ENCODE data around the gene ZMAT2. TPM values are rescaled to one million over a fixed set of nuclear protein-coding genes. Genes with fewer than 3 reads are reported as not detected.
"Not testable (repeated sequence)": the region's sequence is repeated elsewhere in the genome, so short reads cannot be mapped to it uniquely, and the experiment has no call there.

ZMAT2 gene
- total RNA-seq, 1 experiment from 2014 or later, result 29.3 TPM

DNA sequence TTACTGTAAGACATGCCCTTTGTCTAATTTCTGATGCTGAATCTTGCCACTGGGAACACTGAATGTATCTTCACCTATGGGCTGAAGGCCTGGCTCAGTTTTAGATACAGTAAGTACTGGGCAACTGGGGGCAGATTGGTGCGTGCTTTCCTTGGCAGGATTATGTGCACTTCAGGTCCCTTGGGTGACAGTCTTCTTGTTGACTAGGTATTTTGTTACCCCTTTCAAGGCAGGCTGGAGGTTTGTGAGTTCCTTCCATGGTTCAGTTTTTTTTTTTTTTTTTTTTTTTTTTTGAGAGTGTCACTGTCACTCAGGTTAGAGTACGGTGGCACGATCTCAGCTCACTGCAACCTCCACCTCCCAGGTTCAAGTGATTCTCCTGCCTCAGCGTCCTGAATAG, 7.6 kb downstream of the ZMAT2 start:
- DNase-seq (ENCODE audit: low spot score), result no peak

DNA sequence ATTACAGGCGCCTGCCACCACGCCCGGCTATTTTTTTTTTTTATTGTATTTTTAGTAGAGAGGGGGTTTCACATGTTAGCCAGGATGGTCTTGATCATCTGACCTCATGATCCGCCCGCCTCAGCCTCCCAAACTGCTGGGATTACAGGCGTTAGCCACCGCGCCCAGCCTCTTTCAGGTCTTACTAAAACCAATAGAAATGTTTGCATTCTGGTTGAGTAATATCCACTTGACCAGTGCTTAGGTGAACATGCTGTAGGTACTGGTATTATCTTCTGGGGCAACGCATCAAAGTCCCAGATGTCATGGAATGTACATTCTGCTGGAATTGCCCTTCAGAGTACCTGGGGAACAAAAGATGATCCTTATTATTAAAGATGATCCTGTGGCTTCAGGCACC, 8.5 kb downstream of the ZMAT2 start:
- DNase-seq (ENCODE audit: low spot score), result not testable (repeated sequence)

DNA sequence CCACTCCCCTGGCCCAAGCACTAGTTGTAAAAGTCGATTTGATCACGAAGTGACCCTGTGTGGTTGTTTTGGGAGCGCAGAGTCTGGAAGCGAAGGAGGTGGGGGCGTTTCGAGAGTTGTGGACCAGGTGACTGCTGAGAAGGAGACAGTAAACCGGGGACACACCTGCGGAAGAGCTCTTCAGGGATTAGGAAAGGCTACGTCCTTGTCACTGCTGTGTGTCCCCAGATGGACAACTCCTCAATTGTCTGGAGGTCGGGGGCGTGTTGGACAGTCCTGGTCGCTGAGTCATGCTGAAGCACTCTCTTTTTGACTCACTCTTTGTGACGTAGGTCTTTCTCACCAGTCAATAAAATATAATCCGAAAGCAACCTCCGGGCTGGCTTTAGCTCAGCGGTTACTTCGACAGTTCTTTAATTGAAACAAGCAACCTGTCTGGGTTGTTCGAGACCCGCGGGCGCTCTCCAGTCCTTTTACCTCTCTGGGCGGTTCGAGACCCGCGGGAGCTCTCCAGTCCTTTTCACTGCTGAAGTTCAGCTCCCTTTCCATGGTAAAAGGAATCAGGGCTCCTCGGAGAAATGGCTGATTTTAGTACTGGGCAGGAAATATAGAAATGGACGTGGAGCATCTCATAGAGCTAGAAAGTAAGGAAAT, 10.8 kb downstream of the ZMAT2 start:
- DNase-seq (ENCODE audit: low spot score), result peak; percentile 99

DNA sequence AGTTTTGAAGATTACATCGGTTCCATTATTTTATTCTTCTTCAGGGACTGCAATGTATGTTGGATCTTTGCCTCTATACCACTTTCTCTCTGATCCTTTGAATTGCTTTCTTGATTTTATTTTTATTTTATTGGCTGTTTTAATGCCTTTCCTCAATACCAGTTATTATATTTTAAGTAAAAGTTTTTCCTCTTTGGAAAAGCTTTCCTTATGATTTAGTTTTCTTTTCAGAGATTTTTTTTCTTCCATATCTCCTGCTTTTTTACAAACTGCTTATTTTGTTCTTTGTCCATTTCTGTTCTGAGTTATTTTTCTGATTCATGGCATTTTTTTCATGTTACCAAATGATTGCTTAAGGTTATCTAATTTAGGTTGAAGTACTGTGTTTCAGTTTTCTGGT, 11.5 kb downstream of the ZMAT2 start:
- no peak for DNase-seq (ENCODE audit: low spot score)

DNA sequence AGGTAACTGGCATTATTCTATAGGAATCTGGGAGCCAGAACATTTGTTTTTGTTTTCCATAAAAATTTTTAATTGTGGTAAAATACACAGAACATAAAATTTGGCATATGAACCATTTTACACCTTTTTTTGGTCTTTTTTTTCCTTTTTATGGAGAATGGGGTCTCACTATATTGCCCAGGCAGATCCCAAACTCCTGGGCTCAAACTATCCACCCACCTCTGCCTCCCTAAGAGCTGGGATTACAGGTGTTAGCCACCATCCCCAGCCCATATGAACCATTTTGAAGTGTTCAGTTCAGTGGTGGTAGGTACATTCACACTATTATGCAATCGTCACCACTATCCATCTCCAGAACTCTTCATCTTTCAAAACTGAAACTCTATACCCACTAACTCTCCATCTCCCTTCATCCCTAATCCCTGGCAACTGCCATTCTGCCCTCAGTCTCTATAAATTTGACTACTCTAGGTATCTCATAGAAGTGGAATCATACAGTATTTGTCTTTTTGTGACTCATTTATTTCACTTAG, 13.4 kb downstream of the ZMAT2 start:
- DNase-seq (ENCODE audit: low spot score), result no peak

DNA sequence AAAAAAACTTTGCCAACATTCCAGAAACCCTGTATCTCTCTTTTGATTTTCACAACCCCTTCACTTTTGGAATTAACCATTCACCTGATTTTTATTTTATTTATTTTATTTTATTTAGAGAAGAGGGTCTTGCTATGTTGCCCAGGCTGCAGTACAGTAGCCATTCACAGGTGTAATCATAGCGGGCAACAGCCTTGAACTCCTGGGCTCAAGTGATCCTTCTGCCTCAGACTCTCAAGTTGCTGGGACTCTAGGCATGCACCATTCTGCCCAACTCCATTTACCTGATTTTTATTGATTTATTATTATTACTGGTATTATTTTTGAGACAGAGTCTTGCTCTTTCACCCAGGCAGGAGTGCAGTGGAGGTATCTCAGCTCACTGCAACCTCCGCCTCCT, 16.0 kb downstream of the ZMAT2 start:
- not testable (repeated sequence) for DNase-seq (ENCODE audit: low spot score)

DNA sequence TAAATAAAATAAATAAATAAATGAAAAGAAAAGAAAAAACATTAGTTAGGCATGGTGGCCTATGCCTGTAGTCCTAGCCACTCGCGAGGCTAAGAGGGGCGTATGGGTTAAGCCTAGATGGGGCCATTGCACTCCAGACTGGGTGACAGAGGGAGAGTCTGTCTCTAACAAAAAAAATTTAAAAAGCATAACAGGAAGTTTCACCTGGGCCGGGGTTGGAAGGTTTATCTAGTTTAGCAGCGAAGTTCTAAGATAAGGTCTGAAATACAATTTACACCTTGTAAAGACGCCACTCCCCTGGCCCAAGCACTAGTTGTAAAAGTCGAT, 18.0 kb downstream of the ZMAT2 start:
- no peak for DNase-seq (ENCODE audit: low spot score)

DNA sequence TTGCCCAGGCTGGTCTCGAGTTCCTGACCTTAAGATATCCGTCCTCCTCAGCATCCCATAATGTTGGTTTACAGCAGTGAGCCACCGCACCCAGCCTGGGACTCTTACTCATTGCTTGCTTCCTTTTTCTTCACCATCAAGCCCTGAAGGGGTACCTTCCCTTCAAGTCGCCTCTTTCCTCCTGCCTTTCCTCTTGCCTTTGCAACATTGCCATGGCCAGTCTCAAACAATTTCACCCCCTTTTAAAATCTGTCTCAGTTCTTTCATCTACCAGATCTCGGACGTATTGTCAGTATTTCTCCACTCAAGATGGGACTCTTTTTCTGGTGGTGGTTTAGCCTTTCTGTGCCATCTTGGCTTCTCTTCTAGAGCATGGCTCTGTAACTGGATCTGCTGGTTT, 20.5 kb downstream of the ZMAT2 start:
- not testable (repeated sequence) for DNase-seq (ENCODE audit: low spot score)

DNA sequence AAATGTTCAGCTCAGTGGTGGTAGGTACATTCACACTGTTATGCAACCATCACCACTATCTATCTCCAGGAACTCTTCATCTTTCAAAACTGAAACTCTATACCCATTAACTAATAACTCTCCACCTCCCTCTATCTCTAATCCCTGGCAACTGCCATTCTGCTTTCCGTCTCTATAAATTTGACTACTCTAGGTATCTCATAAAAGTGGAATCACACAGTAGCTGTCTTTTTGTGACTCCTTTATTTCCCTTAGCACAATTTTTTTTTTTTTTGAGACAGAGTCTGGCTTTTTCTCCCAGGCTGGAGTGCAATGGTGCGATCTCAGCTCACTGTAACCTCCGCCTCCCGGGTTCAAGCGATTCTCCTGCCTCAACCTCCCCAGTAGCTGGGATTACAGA, 21.1 kb downstream of the ZMAT2 start:
- DNase-seq (ENCODE audit: low spot score), result not testable (repeated sequence)

DNA sequence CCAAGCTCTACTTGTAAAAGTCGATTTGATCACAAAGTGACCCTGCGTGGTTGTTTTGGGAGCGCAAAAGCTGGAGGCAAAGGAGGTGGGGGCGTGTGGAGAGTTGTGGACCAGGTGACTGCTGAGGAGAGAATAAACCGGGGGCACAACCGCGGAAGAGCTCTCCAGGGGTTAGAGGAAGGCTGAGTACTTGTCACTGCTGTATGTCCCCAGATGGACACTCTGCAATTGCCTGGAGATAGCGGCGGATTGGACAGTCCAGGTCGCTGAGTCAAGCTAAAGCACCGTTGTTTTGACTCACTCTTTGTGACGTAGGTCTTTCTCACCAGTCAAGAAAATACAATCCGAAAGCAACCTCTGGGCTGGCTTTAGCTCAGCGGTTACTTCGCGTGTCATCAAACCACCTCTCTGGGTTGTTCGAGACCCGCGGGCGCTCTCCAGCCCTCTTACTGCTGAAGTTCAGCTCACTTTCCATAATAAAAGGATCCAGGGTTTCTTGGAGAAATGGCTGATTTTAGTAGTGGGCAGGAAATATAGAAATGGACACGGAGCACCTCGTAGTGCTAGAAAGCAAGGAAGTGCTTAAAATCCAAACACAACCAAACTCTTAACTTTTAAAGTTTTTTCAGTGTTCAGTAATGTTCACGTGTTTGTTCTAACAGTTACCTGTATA, 25.7 kb downstream of the ZMAT2 start:
- peak; percentile 70 for DNase-seq (ENCODE audit: low spot score)

DNA sequence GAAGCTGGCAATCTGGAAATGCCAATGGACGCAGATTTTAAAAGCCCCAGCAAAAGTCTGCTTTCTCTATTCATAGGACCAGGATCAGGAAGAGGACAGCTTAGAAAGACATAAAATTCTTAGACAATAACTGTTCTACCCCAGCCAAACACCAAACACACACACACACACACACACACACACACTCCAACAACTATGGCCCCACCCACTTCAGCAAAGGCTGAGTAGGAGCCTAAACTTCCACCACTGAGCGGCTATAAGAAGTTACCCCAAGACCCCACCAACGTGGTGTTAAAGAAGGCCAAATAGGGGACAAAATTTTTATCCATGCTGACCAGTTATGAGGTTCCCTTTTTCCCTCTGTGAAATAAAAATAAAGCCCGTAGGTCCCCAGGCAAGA, 32.9 kb downstream of the ZMAT2 start:
- DNase-seq (ENCODE audit: low spot score), result no peak

DNA sequence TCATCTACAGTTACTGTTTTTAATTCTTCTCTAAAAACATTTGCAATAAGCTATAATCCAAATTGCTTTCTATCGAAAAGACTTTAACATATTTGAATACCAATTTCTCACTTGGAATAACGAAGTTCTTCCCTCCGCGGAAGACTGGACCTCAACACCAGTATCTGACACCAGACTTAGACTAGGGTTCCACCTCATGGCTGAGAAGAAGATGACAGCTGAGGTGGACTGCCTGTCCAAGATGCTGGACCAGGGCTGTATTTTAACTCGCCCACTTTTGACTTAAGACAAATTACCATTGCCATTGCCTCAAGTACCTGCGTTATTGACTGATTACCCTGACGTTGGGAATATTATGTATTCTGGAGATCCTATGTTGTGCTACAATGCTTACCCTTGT, 34.1 kb downstream of the ZMAT2 start:
- DNase-seq (ENCODE audit: low spot score), result peak; percentile 36

DNA sequence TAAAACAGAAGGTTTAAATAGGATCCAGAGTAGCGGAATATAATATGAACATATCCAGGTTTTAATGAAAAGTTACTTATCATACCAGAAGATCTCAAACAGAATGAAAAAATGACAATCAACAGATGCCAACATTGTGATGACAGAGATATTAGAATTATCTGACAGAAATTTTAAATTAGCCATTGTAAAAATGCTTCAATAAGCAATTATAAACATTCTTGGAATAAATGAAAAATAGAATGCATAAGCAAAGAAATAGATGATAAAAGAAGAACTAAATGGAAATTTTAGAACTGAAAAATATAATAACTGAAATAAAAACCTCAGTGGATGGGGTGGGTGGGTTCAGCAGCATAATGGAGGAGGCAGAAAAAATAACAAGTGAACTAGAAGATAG, 37.2 kb downstream of the ZMAT2 start:
- no peak for DNase-seq (ENCODE audit: low spot score)

DNA sequence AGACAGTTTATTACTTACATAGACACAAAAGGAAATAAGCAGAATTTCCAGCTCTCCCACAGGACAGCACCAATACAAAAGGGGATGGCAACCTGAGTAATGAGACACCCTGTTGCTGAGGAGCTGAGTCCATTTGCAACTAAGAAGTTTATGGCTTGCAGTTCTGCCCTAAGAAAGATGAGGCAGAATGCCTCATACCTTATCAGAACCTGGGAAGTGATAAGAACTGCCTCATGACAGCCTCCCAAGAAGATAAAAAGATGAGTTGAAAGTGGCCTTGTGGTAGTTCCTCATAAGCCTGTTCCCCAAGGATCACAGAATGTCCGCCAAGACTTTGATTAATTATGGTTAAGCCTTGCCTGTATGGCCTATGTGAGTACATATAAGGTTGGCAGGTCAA, 41.7 kb downstream of the ZMAT2 start:
- no peak for DNase-seq (ENCODE audit: low spot score)

DNA sequence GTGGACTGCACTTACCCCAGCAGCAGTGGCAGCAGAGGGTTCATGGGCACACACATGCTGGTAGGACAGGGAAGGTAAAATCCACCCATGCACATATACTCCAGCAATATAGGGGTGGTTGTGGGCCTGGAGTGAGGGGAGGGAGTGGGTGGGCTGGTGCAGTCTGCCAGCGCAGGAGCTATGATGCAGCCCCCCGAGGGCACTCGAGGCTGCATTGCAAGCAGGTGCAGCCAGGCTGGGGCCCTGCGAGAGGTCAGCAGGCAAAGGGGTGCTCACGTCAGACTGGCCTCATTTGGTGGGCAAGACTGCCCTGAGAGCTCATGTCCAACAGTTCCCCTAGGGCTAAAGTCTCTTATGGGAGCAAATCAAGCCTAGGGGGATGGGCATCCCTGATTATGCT, 53.3 kb downstream of the ZMAT2 start:
- DNase-seq (ENCODE audit: low spot score), result no peak

Small RNA genes within 50 kb of the gene (small RNA-seq; reads per million reads assigned to genes)
- gene VTRNA1-1, result 7.7 reads per million, percentile 86 among the genes with 10 or more reads in this experiment
- 3.0 reads per million, percentile 75 among the genes with 10 or more reads in this experiment for gene VTRNA1-2
- gene VTRNA1-3, result not detected

Other genes starting within 250 kb of the ZMAT2 start
- gene EIF4EBP3, start 152.8 kb upstream of the ZMAT2 start, total RNA-seq (2014; rRNA removed; shearing (Covaris generic)), result 3.0 and 6.5 TPM in 2 replicates
- 53.1 and 61.3 TPM in 2 replicates for gene SRA1, start 143.0 kb upstream of the ZMAT2 start, total RNA-seq (2014; rRNA removed; shearing (Covaris generic))
- 12.1 and 19.5 TPM in 2 replicates for gene APBB3, start 135.8 kb upstream of the ZMAT2 start, total RNA-seq (2014; rRNA removed; shearing (Covaris generic))
- gene SLC35A4, start 135.6 kb upstream of the ZMAT2 start, total RNA-seq (2014; rRNA removed; shearing (Covaris generic)), result 29.9 and 30.2 TPM in 2 replicates
- gene CD14, start 67.3 kb upstream of the ZMAT2 start, total RNA-seq (2014; rRNA removed; shearing (Covaris generic)), result 8.0 and 12.2 TPM in 2 replicates
- gene TMCO6, start 61.0 kb upstream of the ZMAT2 start, total RNA-seq (2014; rRNA removed; shearing (Covaris generic)), result 39.5 and 52.2 TPM in 2 replicates
- gene NDUFA2, start 52.8 kb upstream of the ZMAT2 start, total RNA-seq (2014; rRNA removed; shearing (Covaris generic)), result 112 and 134 TPM in 2 replicates
- gene IK, start 52.6 kb upstream of the ZMAT2 start, total RNA-seq (2014; rRNA removed; shearing (Covaris generic)), result 48.3 and 62.7 TPM in 2 replicates
- 39.1 and 45.8 TPM in 2 replicates for gene WDR55, start 35.5 kb upstream of the ZMAT2 start, total RNA-seq (2014; rRNA removed; shearing (Covaris generic))
- gene DND1, start 26.9 kb upstream of the ZMAT2 start, total RNA-seq (2014; rRNA removed; shearing (Covaris generic)), result 2.7 and 2.9 TPM in 2 replicates
- gene HARS1, start 9.1 kb upstream of the ZMAT2 start, total RNA-seq (2014; rRNA removed; shearing (Covaris generic)), result 70.2 and 70.8 TPM in 2 replicates
- gene HARS2, start 9.0 kb upstream of the ZMAT2 start, total RNA-seq (2014; rRNA removed; shearing (Covaris generic)), result 20.4 and 24.0 TPM in 2 replicates
- not detected in 2 replicates for gene PCDHA1, start 85.7 kb downstream of the ZMAT2 start, total RNA-seq (2014; rRNA removed; shearing (Covaris generic))
- 0.05 TPM in 1 of 2 replicates, not detected in the other for gene PCDHA2, start 94.4 kb downstream of the ZMAT2 start, total RNA-seq (2014; rRNA removed; shearing (Covaris generic))
- not detected in 2 replicates for gene PCDHA3, start 100.6 kb downstream of the ZMAT2 start, total RNA-seq (2014; rRNA removed; shearing (Covaris generic))
- gene PCDHA4, start 106.6 kb downstream of the ZMAT2 start, total RNA-seq (2014; rRNA removed; shearing (Covaris generic)), result not detected in 2 replicates
- gene PCDHA5, start 121.2 kb downstream of the ZMAT2 start, total RNA-seq (2014; rRNA removed; shearing (Covaris generic)), result not detected in 2 replicates
- not detected in 2 replicates for gene PCDHA6, start 127.5 kb downstream of the ZMAT2 start, total RNA-seq (2014; rRNA removed; shearing (Covaris generic))
- gene PCDHA7, start 133.8 kb downstream of the ZMAT2 start, total RNA-seq (2014; rRNA removed; shearing (Covaris generic)), result not detected in 2 replicates
- not detected in 2 replicates for gene PCDHA8, start 140.7 kb downstream of the ZMAT2 start, total RNA-seq (2014; rRNA removed; shearing (Covaris generic))
- not detected in 2 replicates for gene PCDHA9, start 147.9 kb downstream of the ZMAT2 start, total RNA-seq (2014; rRNA removed; shearing (Covaris generic))
- gene PCDHA10, start 155.4 kb downstream of the ZMAT2 start, total RNA-seq (2014; rRNA removed; shearing (Covaris generic)), result 0.25 TPM in 1 of 2 replicates, not detected in the other
- gene PCDHA11, start 168.5 kb downstream of the ZMAT2 start, total RNA-seq (2014; rRNA removed; shearing (Covaris generic)), result not detected in 2 replicates
- gene PCDHA12, start 174.9 kb downstream of the ZMAT2 start, total RNA-seq (2014; rRNA removed; shearing (Covaris generic)), result 0.13 TPM in 1 of 2 replicates, not detected in the other
- not detected in 2 replicates for gene PCDHA13, start 181.7 kb downstream of the ZMAT2 start, total RNA-seq (2014; rRNA removed; shearing (Covaris generic))
- gene PCDHAC1, start 225.9 kb downstream of the ZMAT2 start, total RNA-seq (2014; rRNA removed; shearing (Covaris generic)), result not detected in 2 replicates